Activated T-cell treated with anti-CD3 and anti-CD28 coated beads for 4 hours (primary cell): ENCODE data around the gene MARCKSL1.
"Not testable (repeated sequence)": the region's sequence is repeated elsewhere in the genome, so short reads cannot be mapped to it uniquely, and the experiment has no call there.

Experiments
- DNase-seq: peaks from one replicate; pipeline ENCODE4 v3.0.0-alpha.2; 2020

Gene MARCKSL1

DNA sequence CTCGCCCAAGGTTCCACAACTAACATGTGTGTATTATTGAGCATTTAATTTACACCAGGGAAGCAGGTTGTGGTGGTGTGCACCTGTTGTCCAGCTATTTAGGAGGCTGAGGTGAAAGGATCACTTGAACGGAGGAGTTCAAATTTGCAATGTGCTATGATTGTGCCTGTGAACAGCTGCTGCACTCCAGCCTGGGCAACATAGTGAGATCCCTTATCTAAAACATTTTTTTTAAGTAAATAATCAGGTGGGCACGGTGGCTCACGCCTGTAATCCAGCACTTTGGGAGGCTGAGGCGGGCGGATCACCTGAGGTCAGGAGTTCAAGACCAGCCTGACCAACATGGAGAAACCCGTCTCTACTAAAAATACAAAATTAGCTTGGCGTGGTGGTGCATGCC lies 51.3 kb downstream of the MARCKSL1 start:
- DNase-seq: not testable (repeated sequence)
